DOHH2 (cell line): ENCODE data around the gene ATP13A1.

ENCODE experiments used
- CTCF ChIP-seq: fragments of 200-600 bp; sonication (generic); IDR thresholded peaks from one replicate; pipeline ENCODE4 v1.5.1; 2014; ENCODE audit warnings: antibody characterized with exemption, mild to moderate bottlenecking, low read depth, low read length; ENCODE audit not compliant: poor library complexity, severe bottlenecking
- EZH2phosphoT487 ChIP-seq: fragments of 200-600 bp; sonication (generic); IDR thresholded peaks from 2 replicates; pipeline ENCODE4 v1.6.1; 2017; ENCODE audit warnings: borderline replicate concordance, mild to moderate bottlenecking, antibody characterized with exemption, low read length, moderate library complexity, mixed read lengths

- TF ChIP-seq CTCF (no peak), EZH2phosphoT487 (no peak)
Measured at GRCh38 chr19:19636573-19637185, 26.8 kb downstream of the ATP13A1 start.
